Cardiac septum (tissue), 1 donor: ENCODE measurements around the gene CHMP1B. TPM values are rescaled to one million over a fixed set of nuclear protein-coding genes. Genes with fewer than 3 reads are reported as not detected.

Experiments used
- DNase-seq: peaks from one replicate; pipeline ENCODE4 v3.0.0-alpha.2; 2020; ENCODE audit warnings: low spot score
- intact Hi-C: fragments of 100-400 bp; cut with DNase I; formaldehyde crosslinking; loops from one replicate; pipeline ENCODE4 v1.14.0; 2022
- total RNA-seq: library from RNA; stranded (reverse); fragmentation: NEBNext Ultra II Directional; extraction: Animal tissue kit (Norgen Biotek cat#: 25700); gene quantifications from one replicate; pipeline ENCODE4 v1.2.1, GENCODE V29; 2021
- donor health status: DM: no; HTN: no; CAD: no.

The CHMP1B gene
- total RNA-seq, 1 donor from 2014 or later, result 28.2 TPM

DNA sequence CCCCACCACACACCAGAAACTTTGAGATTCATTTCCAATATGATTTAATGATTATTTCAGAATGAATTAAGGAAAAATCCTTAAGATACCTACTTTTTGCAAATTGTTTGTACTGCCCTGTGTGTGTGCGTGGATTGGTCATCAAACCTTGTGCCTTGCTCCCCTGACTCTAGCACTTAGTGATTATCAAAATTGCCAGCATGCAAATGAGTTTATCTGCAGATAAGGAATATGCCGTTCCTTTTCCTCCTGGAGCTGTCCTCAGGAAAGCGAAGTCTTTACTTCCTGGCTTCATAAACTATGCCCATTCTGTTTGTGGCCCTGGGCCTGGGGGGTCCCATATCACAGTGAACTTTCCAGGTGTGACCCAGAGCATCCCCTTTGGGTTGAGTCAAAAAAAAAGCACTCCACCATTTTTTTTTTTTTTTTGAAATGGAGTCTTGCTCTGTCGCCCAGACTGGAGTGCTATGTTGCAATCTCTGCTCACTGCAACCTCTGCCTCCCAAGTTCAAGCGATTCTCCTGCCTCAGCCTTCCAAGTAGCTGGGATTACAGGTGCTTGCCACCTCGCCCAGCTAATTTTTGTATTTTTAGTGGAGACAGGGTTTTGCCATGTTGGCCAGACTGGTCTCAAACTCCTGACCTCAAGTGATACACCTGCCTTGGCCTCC lies 11.4 kb downstream of the CHMP1B start:
- intact Hi-C loops, result no loop called here
- DNase-seq, result no peak

DNA sequence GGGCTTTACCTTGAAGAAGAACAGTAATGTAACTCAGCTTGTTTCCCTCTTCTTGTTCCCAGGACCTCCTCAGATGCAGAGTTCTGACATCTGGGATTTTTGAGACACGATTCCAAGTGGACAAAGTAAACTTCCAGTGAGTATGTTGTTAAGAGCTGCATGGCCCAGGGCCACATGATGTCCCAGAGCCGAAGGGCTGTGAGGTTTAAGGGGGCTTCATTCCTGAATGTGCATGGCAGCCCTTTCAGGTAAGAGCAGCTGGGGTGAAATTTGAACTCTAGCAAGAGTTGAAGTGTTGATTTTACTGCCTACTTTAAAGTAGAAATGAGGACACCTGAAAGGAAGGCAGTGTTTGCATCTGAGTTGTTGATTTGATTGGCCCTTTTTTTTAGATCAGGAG lies 13.3 kb downstream of the CHMP1B start:
- DNase-seq, result no peak
- intact Hi-C loops, result no loop called here

DNA sequence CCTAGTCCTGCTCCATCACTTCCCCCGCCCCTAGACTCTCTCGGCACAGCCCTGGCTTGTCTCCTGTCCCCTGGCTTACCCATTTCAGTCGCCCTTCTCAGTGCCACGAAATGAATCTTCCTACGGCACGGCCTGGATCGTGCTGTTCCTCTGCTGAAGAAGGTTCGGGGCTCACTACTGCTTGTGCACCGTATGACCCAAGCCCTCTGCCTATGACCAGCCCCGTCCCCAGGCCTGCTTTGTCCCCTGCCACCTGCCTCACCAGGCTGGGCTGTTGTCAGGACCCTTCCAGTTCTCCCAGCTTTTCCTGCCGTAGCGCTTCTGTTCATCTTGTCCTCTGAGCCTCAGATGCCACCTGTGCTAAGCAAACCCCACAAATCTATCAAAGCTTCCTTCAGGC lies 13.9 kb downstream of the CHMP1B start:
- DNase-seq, result no peak
- intact Hi-C loops, result no loop called here

DNA sequence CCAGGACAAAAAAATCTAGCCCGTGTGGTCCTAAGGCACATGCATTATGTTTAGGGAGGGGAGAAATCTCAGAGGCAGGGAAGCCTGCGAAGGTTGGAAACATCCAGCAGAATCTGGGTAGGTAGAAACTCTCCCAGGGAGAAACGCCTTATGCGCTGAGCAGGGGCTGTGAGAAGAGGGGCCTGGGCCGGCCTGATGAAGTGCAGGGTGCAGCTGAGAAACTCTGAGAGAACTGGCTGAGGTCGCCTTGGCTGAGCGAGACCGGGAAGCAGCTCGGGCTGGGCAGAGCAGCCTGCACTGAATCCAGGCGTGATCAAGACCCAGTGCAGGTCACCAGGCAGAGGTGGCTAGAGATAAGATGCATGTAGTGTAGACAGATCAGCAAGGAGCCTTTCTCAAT lies 15.1 kb downstream of the CHMP1B start:
- DNase-seq, result no peak
- intact Hi-C loops, result no loop called here

DNA sequence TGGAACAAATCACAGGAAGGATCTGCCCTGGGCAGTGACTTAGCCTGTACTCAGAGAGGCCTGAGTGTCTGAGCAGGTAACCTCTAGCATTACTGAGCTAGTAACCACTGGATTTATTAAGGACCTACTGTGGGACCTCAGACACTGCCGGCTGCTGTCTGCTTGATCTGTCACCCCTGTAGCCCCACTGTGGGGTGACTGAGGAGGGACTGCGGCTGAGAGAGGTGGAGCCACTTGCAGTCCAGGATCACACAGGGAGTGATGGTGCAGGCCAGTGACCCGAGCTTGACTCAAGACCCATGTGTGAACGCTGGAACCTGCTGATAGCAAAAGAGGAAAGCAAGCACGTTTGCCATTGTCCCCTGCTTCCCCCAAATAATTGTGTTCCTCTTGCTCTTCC lies 15.6 kb downstream of the CHMP1B start:
- no peak for DNase-seq
- intact Hi-C loops, result no loop called here

DNA sequence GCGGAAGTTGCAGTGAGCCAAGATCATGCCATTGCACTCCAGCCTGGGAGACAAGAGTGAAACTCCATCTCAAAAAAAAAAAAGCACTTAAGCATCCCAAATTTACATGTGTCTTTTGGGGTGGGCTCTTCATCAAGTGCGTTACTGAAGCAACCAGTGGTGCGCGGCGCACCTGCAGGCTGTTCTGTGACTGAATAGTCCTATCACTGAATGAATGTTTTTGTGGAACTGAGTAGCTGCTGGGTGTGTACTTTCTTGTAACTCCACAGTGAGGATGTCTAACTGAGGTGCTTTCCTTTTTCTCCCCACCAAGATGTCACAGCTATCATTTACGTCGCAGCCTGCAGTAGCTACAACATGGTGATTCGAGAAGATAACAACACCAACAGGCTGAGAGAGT lies 17.0 kb downstream of the CHMP1B start:
- no peak for DNase-seq
- intact Hi-C loops, result no loop called here

DNA sequence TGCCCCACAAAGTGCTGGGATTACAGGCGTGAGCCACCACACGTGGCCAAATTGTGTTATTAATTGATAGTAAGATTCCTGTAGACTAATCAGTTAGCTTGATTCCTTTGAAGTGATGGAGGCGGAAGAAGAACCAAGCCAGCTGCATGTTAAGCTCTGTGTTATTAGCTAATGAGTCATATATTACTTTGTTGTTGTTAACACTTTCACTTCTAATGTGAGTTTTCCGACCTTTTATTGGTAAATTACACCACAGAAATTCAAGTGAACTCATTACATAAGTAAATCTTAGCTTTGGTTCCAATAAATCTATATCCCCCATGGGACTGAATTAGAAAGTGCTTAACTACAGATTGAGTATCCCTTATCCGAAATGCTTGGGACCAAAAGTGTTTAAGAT lies 20.3 kb downstream of the CHMP1B start:
- no peak for DNase-seq
- intact Hi-C loops, result loop anchor here (10.0 kb wide), 1 partner anchor 217 kb away; no protein-coding TSS in a partner anchor

DNA sequence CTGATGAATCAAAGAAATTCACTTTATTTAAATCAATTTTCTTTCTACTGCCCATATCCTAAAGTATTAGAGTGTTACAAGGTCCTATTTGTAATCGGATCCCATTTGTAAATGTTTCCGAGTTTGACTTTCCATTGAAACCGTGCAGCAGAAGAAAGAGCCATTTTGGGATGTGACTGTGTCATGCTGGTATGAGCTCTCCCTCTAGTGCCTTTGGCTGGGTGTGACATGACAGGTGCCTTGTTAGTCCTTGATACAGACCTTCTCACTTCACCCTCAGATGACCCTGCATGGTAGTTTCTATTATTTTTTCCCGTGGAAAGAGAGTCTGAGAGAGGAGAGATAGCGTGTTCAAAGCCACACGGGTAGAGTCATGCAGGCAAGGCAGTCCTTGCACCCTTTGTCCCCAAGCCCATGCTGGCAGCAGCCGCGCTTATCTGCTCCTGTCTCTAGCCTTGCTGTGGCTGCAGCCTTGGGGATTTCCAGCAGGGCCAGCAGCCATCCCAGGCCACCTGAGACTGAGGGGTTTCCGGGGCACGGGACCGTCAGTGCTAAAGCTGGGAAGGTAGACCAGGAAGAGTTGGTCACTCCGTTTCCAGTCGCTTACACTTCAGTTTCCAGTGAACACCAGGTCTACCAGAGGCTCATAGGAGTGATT lies 21.4 kb downstream of the CHMP1B start:
- DNase-seq, result no peak
- intact Hi-C loops, result loop anchor here (2.0 to 10.0 kb wide), 2 partner anchors 140 to 218 kb away; no protein-coding TSS in a partner anchor

DNA sequence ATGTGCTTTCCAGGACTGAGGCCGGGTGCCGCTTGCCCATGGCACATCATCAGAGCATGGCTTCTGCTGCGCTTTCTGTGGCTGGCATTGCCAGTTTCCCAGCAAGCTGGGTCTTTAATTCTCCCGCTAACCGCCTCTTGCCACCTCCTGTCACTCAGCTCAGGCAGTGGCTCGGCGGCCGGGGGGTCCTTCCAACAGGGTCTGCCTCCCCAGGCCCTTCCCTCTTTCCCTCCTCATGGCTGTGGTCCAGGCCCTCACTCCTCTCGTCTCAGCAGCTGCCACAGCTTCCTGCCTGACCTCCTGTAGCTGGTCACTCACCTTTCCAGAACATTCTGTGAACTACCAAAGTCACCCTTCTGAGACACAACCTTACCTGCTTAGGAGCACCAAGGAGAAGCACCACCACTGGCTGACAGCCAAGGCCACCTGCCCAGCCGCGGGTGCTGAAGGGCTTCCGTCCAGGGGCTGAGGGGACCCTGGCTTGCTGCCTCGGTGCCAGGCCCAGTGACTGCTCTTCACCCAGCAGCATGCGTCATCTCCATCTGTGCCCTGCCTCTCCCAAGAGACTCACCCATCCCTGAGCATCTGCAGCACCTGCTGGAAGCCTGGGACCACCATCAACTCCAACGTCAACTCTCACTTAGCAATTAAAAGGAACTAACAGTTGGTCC lies 22.6 kb downstream of the CHMP1B start:
- intact Hi-C loops, result loop anchor here (2.0 to 10.0 kb wide), 2 partner anchors 141 to 219 kb away; no protein-coding TSS in a partner anchor
- DNase-seq, result no peak

DNA sequence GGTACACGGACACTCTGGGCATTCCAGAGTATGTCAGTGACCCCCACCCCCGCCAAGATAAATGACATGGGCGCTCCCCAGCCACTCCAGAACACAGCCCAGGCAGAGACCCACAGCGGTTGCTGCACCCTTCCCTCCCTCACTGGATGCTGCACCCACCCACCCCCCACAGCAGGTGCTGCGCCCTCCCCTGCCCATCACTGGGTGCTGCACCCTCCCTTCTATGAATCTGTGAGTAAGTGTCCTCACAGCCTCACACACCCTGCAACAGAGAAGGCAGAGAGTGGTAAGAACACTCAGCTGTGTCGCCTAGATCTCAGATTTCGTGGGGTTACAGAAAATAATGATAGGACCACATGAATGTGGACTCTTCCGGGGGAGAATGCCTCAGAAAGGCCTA lies 23.5 kb downstream of the CHMP1B start:
- DNase-seq, result no peak
- intact Hi-C loops, result loop anchor here (10.0 kb wide), 1 partner anchor 220 kb away; no protein-coding TSS in a partner anchor

DNA sequence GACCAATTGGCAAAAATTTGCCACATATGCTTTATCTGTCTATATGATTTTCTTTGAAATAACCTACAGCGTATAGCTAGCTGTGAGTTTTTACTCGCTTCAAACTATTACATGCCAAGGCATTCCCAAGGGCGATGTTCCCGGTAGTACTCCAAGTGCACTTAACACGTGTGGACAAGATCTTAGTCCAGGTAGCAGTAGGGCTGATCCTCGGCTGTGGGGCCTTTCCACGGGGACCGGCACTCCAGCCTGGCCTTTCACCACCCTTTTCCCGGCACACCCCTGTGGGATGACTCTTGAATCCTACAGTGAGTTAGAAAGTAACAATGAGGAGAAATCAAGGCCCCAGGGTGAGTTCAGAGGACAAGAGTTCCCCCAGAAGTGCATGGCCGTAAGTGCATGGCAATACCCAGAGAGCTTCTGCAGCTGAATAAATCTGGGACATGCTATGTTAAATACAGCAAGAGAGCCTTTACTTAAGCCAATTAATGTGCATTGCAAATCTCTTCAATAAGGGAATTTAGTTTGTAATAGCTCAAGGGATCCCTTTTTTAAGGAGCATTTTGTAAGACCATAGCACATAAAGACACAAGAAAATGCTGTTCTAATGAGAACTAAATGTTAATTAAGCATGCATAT lies 26.4 kb downstream of the CHMP1B start:
- DNase-seq, result no peak
- intact Hi-C loops, result loop anchor here (10.0 kb wide), 1 partner anchor 223 kb away; no protein-coding TSS in a partner anchor

DNA sequence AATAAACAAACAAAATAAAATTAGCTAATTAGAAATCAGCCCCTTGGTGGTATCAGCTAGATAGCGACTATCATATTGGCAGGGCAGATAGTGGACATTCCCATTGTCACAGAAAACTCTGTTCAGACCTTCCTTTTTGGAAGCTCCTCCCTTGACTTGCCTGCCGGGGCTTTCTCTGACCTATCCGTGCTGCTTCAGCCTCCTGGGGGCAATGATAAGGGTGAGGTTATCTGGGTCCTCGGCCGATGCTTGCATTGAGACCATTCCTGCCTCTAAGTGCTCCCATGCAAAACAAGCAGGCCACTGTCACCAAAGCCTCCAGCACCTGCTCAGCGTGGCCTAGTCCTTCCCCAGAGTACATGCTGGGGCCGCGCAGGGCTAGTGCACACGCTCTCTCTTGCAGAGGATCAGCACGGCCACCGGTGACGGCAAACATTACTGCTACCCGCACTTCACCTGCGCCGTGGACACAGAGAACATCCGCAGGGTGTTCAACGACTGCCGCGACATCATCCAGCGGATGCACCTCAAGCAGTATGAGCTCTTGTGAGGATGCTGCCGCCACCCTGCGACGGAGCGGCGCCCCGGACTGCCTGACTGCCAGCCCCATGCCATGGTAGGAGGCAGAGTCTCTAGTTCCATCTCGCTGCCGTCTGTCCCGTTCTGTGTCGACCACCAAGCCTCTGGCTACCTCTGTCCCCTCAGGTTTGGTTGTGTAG lies 29.5 kb downstream of the CHMP1B start:
- intact Hi-C loops, result no loop called here

DNA sequence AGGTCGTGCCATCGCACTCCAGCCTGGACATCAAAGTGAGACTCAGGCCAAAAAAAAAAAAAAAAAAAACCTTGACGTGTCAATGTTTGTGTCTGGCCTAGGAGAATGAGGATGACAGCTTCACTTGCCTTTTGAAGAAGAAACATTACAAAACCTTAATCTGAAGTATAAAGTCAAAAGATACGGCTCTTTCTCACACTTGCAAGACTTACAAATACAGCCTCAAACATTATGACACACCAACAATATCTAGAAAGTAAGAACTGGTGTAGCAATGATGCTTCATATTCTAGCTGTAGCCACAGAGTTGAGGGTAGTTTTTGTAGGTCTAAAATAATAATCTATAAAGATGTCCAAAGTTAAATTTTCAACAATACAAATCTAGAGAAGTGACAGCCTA lies 31.4 kb downstream of the CHMP1B start:
- no peak for DNase-seq
- intact Hi-C loops, result no loop called here

More for the DNA sequence above, 29.5 kb downstream of the CHMP1B start:
- DNase-seq, result no peak

DNA sequence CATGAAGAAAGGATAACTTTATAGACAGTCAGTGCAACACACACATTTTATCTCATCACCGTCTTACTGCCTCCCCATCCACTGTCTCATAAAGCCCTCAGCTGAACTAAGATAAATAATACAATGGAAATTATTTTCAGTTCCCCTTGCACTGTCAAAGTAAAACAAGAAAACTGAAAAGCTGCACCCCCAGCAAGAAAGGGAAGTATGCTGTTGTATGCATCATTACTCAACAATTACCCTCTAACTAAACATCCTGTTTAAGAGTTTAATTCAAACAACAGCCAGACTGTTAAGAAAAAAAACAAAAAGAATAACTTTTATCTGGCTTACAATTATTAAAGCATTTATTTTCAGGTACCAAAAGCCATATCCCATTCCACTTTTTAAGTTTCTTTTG lies 31.9 kb downstream of the CHMP1B start:
- no peak for DNase-seq

DNA sequence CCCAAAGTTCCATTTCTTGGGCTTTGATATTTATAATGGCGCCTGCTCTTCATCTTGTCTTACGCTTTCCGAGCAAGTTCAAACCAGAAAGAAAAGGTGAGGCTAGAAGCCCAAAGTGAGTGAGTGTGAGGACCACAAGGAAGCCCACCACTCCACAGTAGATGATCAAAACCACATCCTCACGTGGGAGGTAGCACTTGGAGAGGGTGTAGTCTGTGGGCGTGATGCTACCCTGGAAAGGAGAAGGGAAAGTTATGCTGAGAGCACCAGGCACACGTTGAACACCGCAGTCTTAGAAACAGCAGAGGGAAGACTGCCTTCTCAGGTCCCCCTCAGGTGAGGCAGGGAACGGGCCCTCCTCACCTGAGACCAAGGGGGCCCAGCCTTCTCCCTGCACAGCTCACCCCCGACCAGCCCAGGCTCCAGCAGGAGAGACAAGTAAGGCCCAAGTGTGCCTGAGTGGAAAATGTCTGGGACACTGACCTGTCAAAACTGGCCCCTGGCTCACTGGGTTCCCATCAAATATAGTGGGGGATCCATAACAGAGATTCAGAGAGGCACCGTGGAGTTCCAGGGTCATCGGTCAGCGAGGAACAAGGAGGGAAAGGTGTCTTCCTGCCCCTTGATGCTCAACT lies 33.3 kb downstream of the CHMP1B start:
- DNase-seq, result no peak
- intact Hi-C loops, result no loop called here

More for the DNA sequence above, 31.9 kb downstream of the CHMP1B start:
- intact Hi-C loops, result no loop called here

DNA sequence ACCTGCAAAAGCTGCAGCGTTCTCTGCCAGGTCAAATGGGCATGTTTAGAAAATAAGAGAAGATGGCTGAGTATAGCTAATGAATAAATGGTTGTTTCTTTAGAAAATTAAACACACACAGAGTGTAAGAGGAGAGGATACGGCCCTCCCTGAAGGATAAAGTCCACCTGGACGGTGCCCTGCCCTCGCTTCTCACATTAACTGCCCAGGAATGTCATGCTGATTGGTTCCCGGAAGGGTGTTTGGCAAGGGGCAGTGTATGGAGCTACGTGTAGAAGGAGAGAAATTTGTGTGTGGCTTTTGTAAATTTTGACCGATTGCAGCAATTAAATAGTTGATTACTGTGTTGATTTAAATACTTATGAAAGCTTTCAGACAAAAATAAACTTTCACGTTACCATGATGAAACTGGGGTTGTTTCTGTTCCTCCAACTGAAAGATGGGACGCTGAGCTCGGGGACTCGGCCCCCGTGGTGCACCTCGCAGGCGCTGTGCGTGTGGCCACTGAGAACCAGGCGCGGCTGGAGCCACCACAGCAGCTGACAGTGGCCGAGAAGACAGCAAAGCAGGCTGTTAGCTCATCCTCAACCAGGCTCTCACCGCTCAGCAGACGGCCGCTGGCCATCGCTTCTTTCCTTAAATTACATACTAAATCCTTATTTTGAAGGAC lies 34.2 kb downstream of the CHMP1B start:
- no peak for DNase-seq
- intact Hi-C loops, result no loop called here

DNA sequence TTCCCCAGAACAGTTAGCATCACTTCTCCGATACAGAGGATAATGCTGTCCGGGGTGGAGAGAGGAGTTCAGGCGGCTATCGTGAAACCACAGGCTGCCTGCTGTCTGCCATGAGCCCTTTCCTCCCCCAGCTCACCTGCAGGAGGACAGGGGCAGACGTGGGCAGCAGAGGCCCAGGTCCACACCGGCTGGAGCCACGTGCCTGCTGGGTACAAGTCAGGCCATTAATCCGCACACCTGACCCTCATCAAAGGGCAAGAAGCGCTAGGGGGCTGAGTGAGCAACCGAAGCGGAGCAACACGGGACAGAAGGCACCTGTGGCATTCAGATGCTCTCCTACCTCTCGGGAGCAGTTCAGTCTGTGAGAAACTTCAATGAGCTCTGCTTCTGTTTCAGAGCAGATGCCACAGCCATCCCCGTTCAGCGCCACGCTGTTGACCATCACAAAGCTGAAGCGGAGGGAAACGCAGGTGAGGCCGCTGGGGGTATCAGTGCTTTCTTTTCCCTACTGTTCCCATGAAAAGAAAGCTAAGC lies 35.4 kb downstream of the CHMP1B start:
- intact Hi-C loops, result no loop called here
- DNase-seq, result no peak
